Hematopoietic multipotent progenitor cell (in vitro differentiated cells): Measurements from ENCODE around the gene DSCAM. TPM values are rescaled to one million over a fixed set of nuclear protein-coding genes. Genes with fewer than 3 reads are reported as not detected.

Experiments
- DNase-seq, 3 donors: peaks; one replicate each; pipeline ENCODE4 v3.0.0-alpha.2; 2011 to 2015; ENCODE audit warnings: low read depth in 2 of 3, low spot score in 2 of 3
- total RNA-seq: library from RNA; depleted of rRNA; stranded (reverse); fragments of >200 nt; gene quantifications from one replicate; pipeline ENCODE4 v1.2.3, GENCODE V29; 2012

The DSCAM gene
- total RNA-seq, 1 donor = not detected

- DNase-seq = no peak
Observed at GRCh38 chr21:40416572-40416971, 430.4 kb downstream of the DSCAM start.

DNA sequence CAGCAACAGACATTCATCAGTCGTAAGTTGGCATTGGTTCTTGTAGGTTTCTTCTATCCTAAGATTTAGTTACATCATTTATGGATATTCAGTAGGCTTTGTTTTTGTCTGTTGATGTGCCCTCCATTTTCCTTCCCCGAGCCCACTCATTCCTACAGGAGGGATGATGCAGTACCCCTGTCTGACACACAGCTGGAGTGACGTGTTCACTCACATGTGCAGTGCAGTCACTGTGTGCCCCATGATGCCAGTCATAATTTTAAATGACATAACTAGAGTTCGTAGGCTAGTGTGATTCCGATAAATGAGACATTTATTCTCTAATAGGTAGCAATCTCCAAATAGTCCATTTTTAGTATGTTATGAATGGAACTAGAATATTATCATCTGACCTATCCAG, 438.4 kb downstream of the DSCAM start:
- no peak for DNase-seq

DNA sequence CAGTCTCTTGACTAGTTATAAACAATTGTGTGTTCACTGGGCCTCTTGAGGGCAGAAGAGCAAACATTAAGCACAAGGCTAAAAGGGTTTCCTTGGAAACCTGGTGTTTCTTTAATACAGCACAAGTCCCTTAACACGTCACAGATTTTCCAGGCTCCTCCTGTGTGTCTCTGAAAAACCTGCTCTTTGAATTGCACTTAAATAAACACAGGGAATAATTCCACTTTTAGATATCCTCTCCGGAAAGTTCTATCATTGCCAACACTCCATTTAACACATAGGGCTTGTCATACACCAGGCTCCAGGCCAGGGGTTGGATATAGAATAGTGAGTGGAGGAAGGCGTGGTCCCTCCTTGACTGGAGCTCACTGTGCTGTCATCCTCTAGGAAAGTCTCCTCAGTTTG, 442.6 kb downstream of the DSCAM start:
- DNase-seq = no peak

- no peak for DNase-seq
Observed at GRCh38 chr21:40402884-40403582, 443.9 kb downstream of the DSCAM start.

DNA sequence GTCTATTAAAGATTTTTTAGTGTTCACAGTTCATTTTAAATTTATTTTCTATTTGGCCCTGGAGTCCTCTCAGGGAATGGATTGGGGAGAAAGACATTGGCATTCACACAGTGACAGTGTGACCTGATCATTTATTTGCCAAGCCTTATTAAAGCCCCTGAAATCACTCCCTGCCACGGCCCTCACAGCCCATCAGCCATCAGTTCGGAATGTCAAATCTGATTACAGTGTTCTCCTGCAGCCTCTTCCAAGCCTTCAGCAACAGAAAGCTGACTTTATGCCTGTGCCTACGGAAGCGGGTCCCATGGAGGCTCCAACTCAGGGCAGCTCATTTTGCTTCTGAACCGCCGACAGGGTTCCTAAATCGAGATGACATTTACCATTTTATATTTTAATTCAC, 451.2 kb downstream of the DSCAM start:
- no peak for DNase-seq

DNA sequence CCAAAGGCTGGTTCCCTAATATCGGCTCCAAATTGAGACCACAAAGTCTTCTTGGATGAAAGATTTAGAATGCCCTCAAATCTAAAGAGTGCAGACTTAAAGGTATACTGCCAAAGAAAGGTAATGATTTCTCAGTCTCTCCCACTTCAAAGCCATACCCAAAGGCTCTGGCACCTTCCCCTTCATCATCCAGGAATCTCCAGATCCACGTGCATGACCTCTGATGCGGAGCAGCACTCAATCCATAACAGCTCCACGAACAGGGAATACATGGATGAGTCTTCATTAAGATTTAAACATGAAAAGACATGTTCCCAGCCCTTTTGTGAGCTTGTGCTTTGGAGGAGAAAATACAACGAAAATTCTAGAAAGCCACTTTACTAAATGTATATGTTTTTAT, 453.9 kb downstream of the DSCAM start:
- DNase-seq = no peak

GRCh38 chr21:40388046-40388445, 458.9 kb downstream of the DSCAM start:
- DNase-seq = no peak

GRCh38 chr21:40386981-40387747, 459.8 kb downstream of the DSCAM start:
- no peak for DNase-seq

- DNase-seq = peak in 2 of 3 donors; percentile 24 to 32
Observed at GRCh38 chr21:40386294-40386911, 460.6 kb downstream of the DSCAM start.

DNA sequence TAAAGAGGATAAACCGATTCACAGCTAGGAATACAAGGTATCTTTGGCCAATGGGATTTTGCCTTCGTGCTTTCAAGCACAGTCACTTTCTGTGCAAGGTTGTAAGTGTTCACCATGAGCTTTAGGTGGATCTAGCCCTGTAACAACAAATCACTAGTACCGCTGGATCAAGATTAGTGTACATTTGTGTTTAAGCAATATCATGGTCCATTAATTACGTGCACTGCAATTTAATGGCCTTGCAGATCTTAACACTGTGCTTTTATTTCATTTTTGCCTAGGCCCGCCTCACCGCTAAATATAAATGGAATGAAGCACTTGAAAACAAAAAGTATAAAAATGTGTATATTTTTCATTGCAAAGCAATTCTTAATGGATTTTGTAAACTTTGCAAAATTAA, 461.1 kb downstream of the DSCAM start:
- no peak for DNase-seq

- no peak for DNase-seq
Observed at GRCh38 chr21:40383951-40384350, 463.0 kb downstream of the DSCAM start.

DNA sequence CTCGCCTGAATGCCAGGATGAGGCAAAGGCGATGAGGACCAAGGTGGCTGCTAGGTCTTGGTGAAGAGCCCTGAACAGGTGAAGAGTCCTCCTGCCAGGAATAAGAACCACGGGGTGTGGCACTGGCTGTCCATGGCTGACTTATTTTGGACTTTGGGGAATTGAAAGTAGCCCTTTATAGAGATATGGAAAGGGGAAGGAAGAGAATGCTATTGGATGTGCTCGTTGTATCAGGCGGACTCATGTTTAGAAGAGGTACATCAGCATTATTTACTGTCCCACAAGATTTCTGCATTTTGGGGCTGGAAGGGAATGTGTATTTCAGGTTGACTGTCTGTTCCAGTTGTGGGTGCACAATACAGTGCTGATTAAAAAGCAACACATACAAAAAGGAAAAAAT, 465.8 kb downstream of the DSCAM start:
- DNase-seq = no peak

DNA sequence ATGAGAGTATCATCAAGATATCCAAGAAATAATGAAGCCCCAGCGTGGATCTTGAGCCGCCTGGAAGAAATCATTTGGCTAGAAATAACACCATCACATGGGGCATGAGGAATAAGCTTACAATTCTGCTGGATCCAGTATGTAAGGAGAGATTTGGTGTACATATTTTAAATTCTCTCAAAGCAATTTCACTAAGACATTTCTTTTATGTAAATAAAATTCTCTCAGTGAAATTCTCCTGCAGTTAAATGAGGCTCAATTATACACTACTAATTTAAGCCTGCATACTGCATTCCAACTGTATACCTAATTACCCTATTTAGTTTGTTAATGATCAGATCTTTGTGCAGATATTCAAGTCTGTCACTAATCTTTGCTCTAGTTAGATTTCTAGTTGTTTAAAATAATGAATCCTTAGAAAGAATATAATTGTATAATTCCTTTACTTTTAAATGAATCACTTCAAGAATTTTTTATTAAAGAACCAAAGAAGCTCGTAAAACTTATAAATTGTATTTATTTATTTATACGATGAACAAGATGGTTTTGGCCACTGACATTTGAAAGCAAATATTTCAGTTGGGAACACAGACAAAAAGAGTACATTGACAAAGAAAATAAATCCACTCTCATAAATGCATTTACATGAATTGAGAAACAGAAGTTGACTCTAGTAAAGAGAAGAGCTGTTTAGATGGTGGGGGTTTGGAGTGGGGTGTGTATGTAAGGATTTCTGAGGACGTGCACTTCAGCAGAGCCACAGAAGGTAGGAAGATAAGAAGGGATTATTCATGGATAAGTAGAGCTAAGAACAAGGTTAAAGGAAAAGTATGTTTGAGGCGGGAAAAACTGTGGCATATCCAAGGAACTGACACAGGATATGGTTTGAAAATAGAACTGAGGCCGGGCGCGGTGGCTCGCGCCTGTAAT, 466.8 kb downstream of the DSCAM start:
- no peak for DNase-seq

DNA sequence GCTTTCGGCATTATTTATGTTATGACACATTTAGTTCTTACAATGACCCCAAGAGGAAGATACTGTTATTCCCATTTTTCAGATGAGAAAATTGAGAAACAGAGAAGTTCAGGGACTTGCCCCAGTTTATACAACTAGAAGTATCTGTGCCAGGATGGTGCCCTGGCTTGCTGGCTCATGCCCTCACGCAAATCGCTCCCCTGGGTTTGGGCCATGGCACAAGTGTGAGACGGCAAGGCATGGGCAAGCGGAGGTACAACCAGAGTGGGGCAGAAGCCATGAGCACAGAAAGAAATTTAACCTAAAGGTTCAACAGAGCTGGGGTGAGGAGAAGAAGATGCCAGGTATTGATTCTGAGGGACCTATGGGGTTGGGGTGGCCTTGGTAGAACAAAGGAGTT, 469.8 kb downstream of the DSCAM start:
- no peak for DNase-seq

DNA sequence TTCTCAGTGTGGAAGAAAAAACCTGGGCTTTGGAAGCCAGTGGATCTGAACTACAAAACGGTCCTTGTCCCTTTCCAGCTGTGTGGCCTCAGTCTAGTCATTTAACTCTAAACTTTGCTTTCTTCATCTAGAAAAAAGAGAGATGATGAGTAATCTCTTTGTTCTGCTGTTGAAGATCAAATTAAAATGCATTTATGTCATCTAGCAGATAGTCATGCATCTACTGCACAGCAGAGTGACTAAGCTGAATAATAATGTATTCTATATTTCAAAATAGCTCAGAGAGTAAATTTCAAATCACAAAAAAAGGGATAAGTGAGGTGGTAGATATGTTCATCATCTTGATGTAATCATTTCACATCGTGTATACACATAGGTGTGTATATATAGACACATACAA, 473.2 kb downstream of the DSCAM start:
- no peak for DNase-seq

GRCh38 chr21:40372506-40372905, 474.5 kb downstream of the DSCAM start:
- no peak for DNase-seq

- DNase-seq = no peak
Observed at GRCh38 chr21:40371329-40371728, 475.6 kb downstream of the DSCAM start.

GRCh38 chr21:40356644-40357043, 490.3 kb downstream of the DSCAM start:
- DNase-seq = no peak

DNA sequence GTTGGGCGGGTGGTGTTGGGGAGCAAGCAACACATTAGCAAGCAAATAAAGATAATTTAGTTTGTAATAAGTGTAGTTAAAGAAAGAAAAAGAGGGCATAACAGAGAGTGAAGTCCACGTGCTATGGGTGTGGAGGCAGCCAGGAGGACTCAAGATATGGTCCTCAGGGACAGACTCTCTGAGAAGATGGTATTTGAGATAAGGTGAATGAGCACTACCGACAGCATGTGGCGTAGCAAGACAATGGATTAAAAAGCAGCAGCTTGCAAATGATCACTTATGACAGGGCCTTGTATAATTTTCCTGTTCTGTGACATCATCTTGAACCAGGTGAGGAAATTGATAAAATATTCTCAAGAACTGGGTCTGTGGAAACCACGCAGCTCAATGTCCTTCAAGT, 491.9 kb downstream of the DSCAM start:
- DNase-seq = no peak

GRCh38 chr21:40351006-40351405, 496.0 kb downstream of the DSCAM start:
- DNase-seq = no peak

- no peak for DNase-seq
Observed at GRCh38 chr21:40349591-40349990, 497.4 kb downstream of the DSCAM start.
